ENCODE results near the gene SRSF1.

DNA sequence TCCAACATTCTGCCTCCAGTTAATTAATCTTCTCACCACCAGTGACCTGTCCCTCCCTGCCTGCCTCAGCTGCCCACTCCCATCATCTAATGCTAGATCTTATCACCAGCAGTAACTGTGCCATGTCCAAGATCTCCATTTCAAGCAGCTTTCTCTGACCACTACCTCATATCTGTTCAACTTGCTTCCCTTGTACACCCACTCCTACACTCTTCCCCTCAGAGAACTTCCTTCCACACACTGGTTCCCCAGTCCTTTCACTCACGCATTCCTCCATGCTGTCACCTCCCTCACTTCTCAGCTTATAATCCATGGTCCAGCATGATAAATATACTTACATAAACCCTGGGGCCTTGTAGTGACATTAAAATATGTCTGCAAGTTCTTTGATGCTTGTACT is 44.4 kb upstream of the SRSF1 start:
- TF ChIP-seq CTCF (IDR thresholded peaks at IDR 0.05 in 2 of 3, conservative IDR thresholded peaks at IDR 0.05 in 1 of 3; ENCODE audit: borderline replicate concordance in 1 of 3, insufficient read depth in 1 of 3, low read depth in 2 of 3, low read length in 2 of 3) (no peak), POLR2A (IDR thresholded peaks at IDR 0.05; ENCODE audit: borderline replicate concordance, extremely low read depth, insufficient read depth, insufficient read length) (no peak), SP1 (IDR thresholded peaks at IDR 0.05; ENCODE audit: low read depth) (no peak), CEBPB (IDR thresholded peaks at IDR 0.05; ENCODE audit: low read depth) (no peak), RAD21 (IDR thresholded peaks at IDR 0.05; ENCODE audit: low read depth) (no peak), REST (IDR thresholded peaks at IDR 0.05; ENCODE audit: low read depth) (no peak), ZFX (IDR thresholded peaks at IDR 0.05) (no peak), EZH2 (IDR thresholded peaks at IDR 0.05) (no peak), JUND (IDR thresholded peaks at IDR 0.05) (no peak), MAX (IDR thresholded peaks at IDR 0.05) (no peak), SIN3A (IDR thresholded peaks at IDR 0.05; ENCODE audit: low read depth) (no peak), ZNF274 (IDR thresholded peaks at IDR 0.05; ENCODE audit: low read depth, low read length) (no peak), ATF3 (IDR thresholded peaks at IDR 0.05) (no peak)
- TF ChIP-seq, protein P1, sequence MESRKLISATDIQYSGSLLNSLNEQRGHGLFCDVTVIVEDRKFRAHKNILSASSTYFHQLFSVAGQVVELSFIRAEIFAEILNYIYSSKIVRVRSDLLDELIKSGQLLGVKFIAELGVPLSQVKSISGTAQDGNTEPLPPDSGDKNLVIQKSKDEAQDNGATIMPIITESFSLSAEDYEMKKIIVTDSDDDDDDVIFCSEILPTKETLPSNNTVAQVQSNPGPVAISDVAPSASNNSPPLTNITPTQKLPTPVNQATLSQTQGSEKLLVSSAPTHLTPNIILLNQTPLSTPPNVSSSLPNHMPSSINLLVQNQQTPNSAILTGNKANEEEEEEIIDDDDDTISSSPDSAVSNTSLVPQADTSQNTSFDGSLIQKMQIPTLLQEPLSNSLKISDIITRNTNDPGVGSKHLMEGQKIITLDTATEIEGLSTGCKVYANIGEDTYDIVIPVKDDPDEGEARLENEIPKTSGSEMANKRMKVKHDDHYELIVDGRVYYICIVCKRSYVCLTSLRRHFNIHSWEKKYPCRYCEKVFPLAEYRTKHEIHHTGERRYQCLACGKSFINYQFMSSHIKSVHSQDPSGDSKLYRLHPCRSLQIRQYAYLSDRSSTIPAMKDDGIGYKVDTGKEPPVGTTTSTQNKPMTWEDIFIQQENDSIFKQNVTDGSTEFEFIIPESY (IDR thresholded peaks at IDR 0.05; ENCODE audit: extremely low read depth, insufficient replicate concordance, low read length), result no peak
